ENCODE measurements around the gene VMAC. TPM values are rescaled to one million over a fixed set of nuclear protein-coding genes. Genes with fewer than 3 reads are reported as not detected.

The VMAC gene
- total and polyA plus RNA-seq, 2 of the 13 experiments (the other 11 are each of a cell fraction or from before 2014, with no cell fraction given), result 2.4 TPM

DNA sequence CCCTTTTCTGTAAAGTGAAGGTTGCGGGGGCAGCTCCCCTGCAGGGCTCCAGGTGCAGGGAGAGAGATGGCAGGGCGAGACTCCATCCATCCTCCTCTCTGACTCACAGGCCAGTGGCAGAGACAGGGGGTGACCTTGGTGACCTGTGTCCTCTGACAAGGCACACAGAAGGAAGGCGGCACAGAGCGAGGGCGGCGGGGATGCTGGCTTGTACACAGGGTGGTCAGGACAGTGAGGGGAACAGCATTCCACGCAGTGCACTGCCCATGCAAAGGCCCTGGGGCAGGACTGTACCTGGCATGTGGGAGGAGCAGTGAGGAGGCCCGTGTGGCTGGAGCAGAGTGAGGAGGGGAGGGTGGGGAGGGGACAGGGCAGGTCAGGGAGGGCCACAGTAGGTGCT, 8.8 kb upstream of the VMAC start (continued):
- TF ChIP-seq CREB1 (IDR thresholded peaks at IDR 0.05) (no peak), CREB1 (CRISPR knock-in tag; IDR thresholded peaks at IDR 0.05) (no peak), HMG20B (CRISPR knock-in tag; conservative IDR thresholded peaks at IDR 0.05) (no peak), TSC22D2 (CRISPR knock-in tag; IDR thresholded peaks at IDR 0.05; ENCODE audit: borderline replicate concordance) (no peak)
- TF ChIP-seq, protein P1, sequence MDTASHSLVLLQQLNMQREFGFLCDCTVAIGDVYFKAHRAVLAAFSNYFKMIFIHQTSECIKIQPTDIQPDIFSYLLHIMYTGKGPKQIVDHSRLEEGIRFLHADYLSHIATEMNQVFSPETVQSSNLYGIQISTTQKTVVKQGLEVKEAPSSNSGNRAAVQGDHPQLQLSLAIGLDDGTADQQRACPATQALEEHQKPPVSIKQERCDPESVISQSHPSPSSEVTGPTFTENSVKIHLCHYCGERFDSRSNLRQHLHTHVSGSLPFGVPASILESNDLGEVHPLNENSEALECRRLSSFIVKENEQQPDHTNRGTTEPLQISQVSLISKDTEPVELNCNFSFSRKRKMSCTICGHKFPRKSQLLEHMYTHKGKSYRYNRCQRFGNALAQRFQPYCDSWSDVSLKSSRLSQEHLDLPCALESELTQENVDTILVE (CRISPR knock-in tag; IDR thresholded peaks at IDR 0.05), result no peak

DNA sequence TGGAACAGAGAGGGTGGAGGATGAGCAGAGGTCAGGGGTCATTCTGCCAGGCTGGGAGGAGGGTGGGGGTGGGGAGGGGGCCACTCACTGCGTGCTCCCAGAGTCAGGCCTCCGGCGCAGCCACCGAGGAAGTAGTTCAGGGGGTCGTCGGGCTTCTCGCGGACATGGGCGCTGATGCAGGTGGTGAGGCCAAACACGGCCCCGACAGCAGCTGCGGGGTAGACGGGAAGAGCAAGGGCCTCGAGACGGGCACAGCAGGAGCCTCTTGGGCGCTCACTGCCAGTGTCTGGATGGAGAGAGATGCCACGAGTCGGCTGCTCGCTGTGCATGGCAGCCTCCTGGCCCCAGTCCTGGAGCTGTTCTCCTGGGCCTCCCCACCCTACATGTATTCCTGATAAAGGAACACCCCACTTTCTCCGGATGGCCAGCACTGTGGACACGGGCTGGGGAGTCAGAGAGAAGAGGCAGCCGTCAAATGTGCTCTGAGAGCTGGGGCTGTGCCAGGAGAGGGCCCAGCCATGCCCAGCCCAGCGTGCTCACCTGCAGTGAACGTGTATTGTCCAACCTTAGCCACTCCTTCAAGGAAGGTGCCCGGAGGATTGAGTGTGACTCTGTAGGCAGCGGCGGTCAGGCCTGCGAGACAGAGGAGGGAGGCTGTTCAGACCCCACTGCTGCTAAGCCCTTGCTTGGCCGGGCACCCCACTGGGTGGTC, 8.2 kb upstream of the VMAC start:
- no peak overlapping the region for H3K9ac ChIP-seq (ENCODE audit: insufficient read depth, low read depth, low read length)
- in situ Hi-C loops (cut with HindIII; ENCODE audit: extremely low pct_ligation_motif_present, low pct_unique_long_range_greater_than_20kb), result no loop called here
- POLR2A ChIA-PET, result interaction anchor here (2.7 kb wide), 1 partner anchor 69 kb away, joined by 14 read pairs; no protein-coding TSS in a partner anchor
- no peak for TF ChIP-seq GABPA (IDR thresholded peaks at IDR 0.05; ENCODE audit: low read depth, low read length)
- TF ChIP-seq GABPA (CRISPR knock-in tag; IDR thresholded peaks at IDR 0.05; ENCODE audit: low read depth), result no peak
- no peak for TF ChIP-seq RBM22 (optimal IDR thresholded peaks at IDR 0.05; ENCODE audit: low read length)
- no peak for TF ChIP-seq SSRP1 (CRISPR knock-in tag; IDR thresholded peaks at IDR 0.05)
- no peak for TF ChIP-seq PRMT3 (CRISPR knock-in tag; IDR thresholded peaks at IDR 0.05; ENCODE audit: borderline replicate concordance, low read depth)
- no peak for TF ChIP-seq ZNF841 (CRISPR knock-in tag; IDR thresholded peaks at IDR 0.05; ENCODE audit: borderline replicate concordance)
- TF ChIP-seq STAG1 (CRISPR knock-in tag; IDR thresholded peaks at IDR 0.05), result no peak
- TF ChIP-seq ZNF333 (CRISPR knock-in tag; IDR thresholded peaks at IDR 0.05; ENCODE audit: borderline replicate concordance), result no peak
- no peak for TF ChIP-seq ATAD3A (CRISPR knock-in tag; IDR thresholded peaks at IDR 0.05)
- TF ChIP-seq ZNF282 (IDR thresholded peaks at IDR 0.05; ENCODE audit: partially characterized antibody), result no peak
- TF ChIP-seq, protein P2, sequence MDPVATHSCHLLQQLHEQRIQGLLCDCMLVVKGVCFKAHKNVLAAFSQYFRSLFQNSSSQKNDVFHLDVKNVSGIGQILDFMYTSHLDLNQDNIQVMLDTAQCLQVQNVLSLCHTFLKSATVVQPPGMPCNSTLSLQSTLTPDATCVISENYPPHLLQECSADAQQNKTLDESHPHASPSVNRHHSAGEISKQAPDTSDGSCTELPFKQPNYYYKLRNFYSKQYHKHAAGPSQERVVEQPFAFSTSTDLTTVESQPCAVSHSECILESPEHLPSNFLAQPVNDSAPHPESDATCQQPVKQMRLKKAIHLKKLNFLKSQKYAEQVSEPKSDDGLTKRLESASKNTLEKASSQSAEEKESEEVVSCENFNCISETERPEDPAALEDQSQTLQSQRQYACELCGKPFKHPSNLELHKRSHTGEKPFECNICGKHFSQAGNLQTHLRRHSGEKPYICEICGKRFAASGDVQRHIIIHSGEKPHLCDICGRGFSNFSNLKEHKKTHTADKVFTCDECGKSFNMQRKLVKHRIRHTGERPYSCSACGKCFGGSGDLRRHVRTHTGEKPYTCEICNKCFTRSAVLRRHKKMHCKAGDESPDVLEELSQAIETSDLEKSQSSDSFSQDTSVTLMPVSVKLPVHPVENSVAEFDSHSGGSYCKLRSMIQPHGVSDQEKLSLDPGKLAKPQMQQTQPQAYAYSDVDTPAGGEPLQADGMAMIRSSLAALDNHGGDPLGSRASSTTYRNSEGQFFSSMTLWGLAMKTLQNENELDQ (CRISPR knock-in tag; IDR thresholded peaks at IDR 0.05; ENCODE audit: borderline replicate concordance), result no peak
- no peak for TF ChIP-seq ZNF24 (IDR thresholded peaks at IDR 0.05)

More for the DNA sequence above, 8.2 kb upstream of the VMAC start:
- H4K20me1 ChIP-seq (ENCODE audit: insufficient read depth, low read length), result peaks cover 12% of the 10 kb centered on the region; the same call in 1 of the 2 replicates
- H2AFZ ChIP-seq (ENCODE audit: low read length), result no peak overlapping the region
- 97% methylated on average over 23 of the region's 29 CpGs for WGBS (ENCODE audit: low lambda C conversion rate)
- peaks cover 7 to 43% of the 10 kb centered on the region in 2 experiments; a peak in 4 of 5 replicates for H3K36me3 ChIP-seq (replicated peaks in 1 of 2; ENCODE audit: control insufficient read depth in 1 of 2, insufficient read depth in 2 of 2, low read length in 2 of 2)
- H3K4me1 ChIP-seq (ENCODE audit: insufficient read depth, low read length), result peaks cover 34% of the 10 kb centered on the region
- FAIRE-seq (no peak), ATAC-seq (no peak), DNase-seq (ENCODE audit: low spot score) (no peak)
- intact Hi-C loops (cut with micrococcal nuclease; ENCODE audit: unreplicated experiment), result no loop called here
- no peak overlapping the region for H3K4me3 ChIP-seq (replicated peaks in 1 of 3; ENCODE audit: insufficient read depth in 1 of 3, low read depth in 2 of 3, low read length in 3 of 3)
- no peak overlapping the region for H3K4me2 ChIP-seq (ENCODE audit: low read depth, low read length)
- H3K79me2 ChIP-seq (ENCODE audit: insufficient read depth, low read length), result peaks cover 25% of the 10 kb centered on the region
- no TSS peak for BruUV-seq (replicated peaks)
- no peak overlapping the region for H3K27ac ChIP-seq (ENCODE audit: extremely low read length, insufficient read depth, low read length)
- no peaks in the 10 kb centered on the region for H3K27me3 ChIP-seq (ENCODE audit: control insufficient read depth in 1 of 2, insufficient read depth in 2 of 2, low read length in 2 of 2)
- no peaks in the 10 kb centered on the region for H3K9me3 ChIP-seq (ENCODE audit: low read length)
- CTCF ChIA-PET (ENCODE audit: low intra/inter-chr PET ratio, low total read pairs), result no interaction called here
